ENCODE results near the gene ARL2BP.

GRCh38 chr16:57299719-57300386 is 54.8 kb downstream of the ARL2BP start:
- TF ChIP-seq CTCF (conservative IDR thresholded peaks at IDR 0.05; ENCODE audit: low read depth, low read length) (no peak), EZH2 (IDR thresholded peaks at IDR 0.05; ENCODE audit: borderline replicate concordance, low read depth, low read length, poor library complexity, severe bottlenecking) (no peak)
